ENCODE measurements around the gene CDH22. TPM values are rescaled to one million over a fixed set of nuclear protein-coding genes. Genes with fewer than 3 reads are reported as not detected.

The CDH22 gene
- total RNA-seq, 1 experiment from 2014 or later: not detected

- POLR2A ChIA-PET: no interaction called here
Observed at GRCh38 chr20:46307139-46307998, 929 bp downstream of the CDH22 start.

GRCh38 chr20:46306743-46307138, 1.6 kb downstream of the CDH22 start:
- no peaks in the 10 kb centered on the region; the same call in 1 of the 2 replicates for H3K36me3 ChIP-seq (ENCODE audit: control insufficient read depth, insufficient read depth, low read length)
- H3K4me1 ChIP-seq (ENCODE audit: control insufficient read depth, insufficient read depth, low read length): peaks cover 3% of the 10 kb centered on the region; the same call in 1 of the 2 replicates
- no TSS peak for BruUV-seq (replicated peaks)
- H3K27me3 ChIP-seq (ENCODE audit: control insufficient read depth, insufficient read depth, low read length): peaks cover 28% of the 10 kb centered on the region
- CTCF ChIA-PET: interaction anchor here (0.5 to 0.9 kb wide), 5 partner anchors 8 to 42 kb away, joined by 3 to 4 read pairs (median 3); no protein-coding TSS in a partner anchor
- H3K27ac ChIP-seq (ENCODE audit: low read length): no peak overlapping the region
- no peaks in the 10 kb centered on the region for H3K9me3 ChIP-seq (ENCODE audit: control insufficient read depth, insufficient read depth, low read depth, low read length)
- TF ChIP-seq REST (IDR thresholded peaks at IDR 0.05; ENCODE audit: insufficient read depth in 1 of 2, low read depth in 2 of 2, low read length in 1 of 2): no peak
- TF ChIP-seq SIN3A (IDR thresholded peaks at IDR 0.05; ENCODE audit: borderline replicate concordance, insufficient read depth, low read depth, low read length): no peak
- no peak for TF ChIP-seq TCF7L2 (IDR thresholded peaks at IDR 0.05; ENCODE audit: low read depth, low read length)
- no peak for TF ChIP-seq POLR2AphosphoS5 (IDR thresholded peaks at IDR 0.05; ENCODE audit: low read depth, low read length)
- TF ChIP-seq, protein P1, sequence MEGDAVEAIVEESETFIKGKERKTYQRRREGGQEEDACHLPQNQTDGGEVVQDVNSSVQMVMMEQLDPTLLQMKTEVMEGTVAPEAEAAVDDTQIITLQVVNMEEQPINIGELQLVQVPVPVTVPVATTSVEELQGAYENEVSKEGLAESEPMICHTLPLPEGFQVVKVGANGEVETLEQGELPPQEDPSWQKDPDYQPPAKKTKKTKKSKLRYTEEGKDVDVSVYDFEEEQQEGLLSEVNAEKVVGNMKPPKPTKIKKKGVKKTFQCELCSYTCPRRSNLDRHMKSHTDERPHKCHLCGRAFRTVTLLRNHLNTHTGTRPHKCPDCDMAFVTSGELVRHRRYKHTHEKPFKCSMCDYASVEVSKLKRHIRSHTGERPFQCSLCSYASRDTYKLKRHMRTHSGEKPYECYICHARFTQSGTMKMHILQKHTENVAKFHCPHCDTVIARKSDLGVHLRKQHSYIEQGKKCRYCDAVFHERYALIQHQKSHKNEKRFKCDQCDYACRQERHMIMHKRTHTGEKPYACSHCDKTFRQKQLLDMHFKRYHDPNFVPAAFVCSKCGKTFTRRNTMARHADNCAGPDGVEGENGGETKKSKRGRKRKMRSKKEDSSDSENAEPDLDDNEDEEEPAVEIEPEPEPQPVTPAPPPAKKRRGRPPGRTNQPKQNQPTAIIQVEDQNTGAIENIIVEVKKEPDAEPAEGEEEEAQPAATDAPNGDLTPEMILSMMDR (IDR thresholded peaks at IDR 0.05): no peak
- ATAC-seq: no peak
- intact Hi-C loops (cut with micrococcal nuclease; ENCODE audit: unreplicated experiment) (no loop called here), in situ Hi-C loops (cut with HindIII; ENCODE audit: low pct_unique_long_range_greater_than_20kb, low sequenced_read_pairs) (no loop called here)
- POLR2A ChIA-PET: no interaction called here
- no peak overlapping the region for H3K4me3 ChIP-seq (ENCODE audit: low read depth in 2 of 2, low read length in 2 of 2)
- no peak for DNase-seq (ENCODE audit: low read depth, low spot score)

More at GRCh38 chr20:46307139-46307998, 929 bp downstream of the CDH22 start:
- intact Hi-C loops (cut with micrococcal nuclease; ENCODE audit: unreplicated experiment): no loop called here
- in situ Hi-C loops (cut with HindIII; ENCODE audit: low pct_unique_long_range_greater_than_20kb, low sequenced_read_pairs): no loop called here
- Histone ChIP-seq H3K4me3 (ENCODE audit: low read depth in 2 of 2, low read length in 2 of 2) (peak overlapping the region; percentile 31 to 39), H3K4me1 (ENCODE audit: control insufficient read depth, insufficient read depth, low read length) (peaks cover 5% of the 10 kb centered on the region; the same call in 1 of the 2 replicates), H3K27me3 (ENCODE audit: control insufficient read depth, insufficient read depth, low read length) (peaks cover 34% of the 10 kb centered on the region), H3K9me3 (ENCODE audit: control insufficient read depth, insufficient read depth, low read depth, low read length) (no peaks in the 10 kb centered on the region), H3K36me3 (ENCODE audit: control insufficient read depth, insufficient read depth, low read length) (no peaks in the 10 kb centered on the region; the same call in 1 of the 2 replicates), H3K27ac (ENCODE audit: low read length) (no peak overlapping the region)
- ATAC-seq (peak; percentile 85), DNase-seq (ENCODE audit: low read depth, low spot score) (peak; percentile 30)
- no peak for TF ChIP-seq TCF7L2 (IDR thresholded peaks at IDR 0.05; ENCODE audit: low read depth, low read length)
- TF ChIP-seq REST (IDR thresholded peaks at IDR 0.05; ENCODE audit: insufficient read depth in 1 of 2, low read depth in 2 of 2, low read length in 1 of 2): no peak
- TF ChIP-seq POLR2AphosphoS5 (IDR thresholded peaks at IDR 0.05; ENCODE audit: low read depth, low read length): no peak
- TF ChIP-seq, protein P1 (IDR thresholded peaks at IDR 0.05): peak; percentile 96
- no peak for TF ChIP-seq SIN3A (IDR thresholded peaks at IDR 0.05; ENCODE audit: borderline replicate concordance, insufficient read depth, low read depth, low read length)
- no TSS peak for BruUV-seq (replicated peaks)
- CTCF ChIA-PET: interaction anchor here (0.5 to 0.9 kb wide), 6 partner anchors 9 to 257 kb away, joined by 3 to 4 read pairs (median 3); no protein-coding TSS in a partner anchor
